Sigmoid colon (tissue), 7 donors: ENCODE measurements around the gene ABCC9. TPM values are rescaled to one million over a fixed set of nuclear protein-coding genes. Genes with fewer than 3 reads are reported as not detected.

ENCODE experiments used
- DNase-seq: peaks from one replicate; pipeline ENCODE4 v3.0.0-alpha.2; 2019
- H3K27ac ChIP-seq, 4 donors: fragments of 200-600 bp; sonication (generic); one replicate each; pipeline ENCODE4 v1.5.1; 2016 to 2019; ENCODE audit warnings: mild to moderate bottlenecking in 1 of 4
- H3K27me3 ChIP-seq, 3 donors: fragments of 200-600 bp; sonication (generic); one replicate each; pipeline ENCODE4 v1.5.1; 2019; ENCODE audit warnings: mild to moderate bottlenecking in 1 of 3
- H3K36me3 ChIP-seq, 4 donors: fragments of 200-600 bp; sonication (generic); one replicate each; pipeline ENCODE4 v1.5.1; 2016 to 2019
- H3K4me1 ChIP-seq, 4 donors: fragments of 200-600 bp; sonication (generic); one replicate each; pipeline ENCODE4 v1.5.1; 2017 to 2019
- H3K4me3 ChIP-seq, 4 donors: fragments of 200-600 bp; sonication (generic); one replicate each; pipeline ENCODE4 v1.5.1; 2017 to 2019; ENCODE audit warnings: mild to moderate bottlenecking in 2 of 4, moderate library complexity in 1 of 4
- H3K9me3 ChIP-seq, 4 donors: fragments of 200-600 bp in 3 of 4; sonication (generic) in 3 of 4; one replicate each; pipeline versions ENCODE4 v1.5.1 to v1.6.1; 2013 to 2019
- EP300 ChIP-seq, 4 donors: sonication (generic); formaldehyde crosslinking; IDR thresholded peaks; one replicate each; pipeline ENCODE4 v1.6.1; 2017; ENCODE audit warnings: antibody characterized with exemption in 4 of 4
- POLR2A ChIP-seq, 2 donors: fragments of 450-650 bp; IDR thresholded peaks; one replicate each; pipeline ENCODE4 v1.6.1; 2016; ENCODE audit warnings: antibody characterized with exemption in 2 of 2, mild to moderate bottlenecking in 2 of 2, moderate library complexity in 2 of 2
- POLR2AphosphoS5 ChIP-seq, 4 donors: sonication (generic); formaldehyde crosslinking; IDR thresholded peaks; one replicate each; pipeline ENCODE4 v1.6.1; 2017; ENCODE audit warnings: antibody characterized with exemption in 4 of 4
- whole genome bisulfite sequencing, 2 donors: extraction: QIAGEN DNeasy Blood & Tissue Kit; methylation state at CpG; one replicate each; pipeline ENCODE4 v1.1.7; 2013; 5-methylcytosine and 5-hydroxymethylcytosine counted together
- intact Hi-C: fragments of 100-400 bp; cut with DNase I; formaldehyde crosslinking; loops from one replicate; pipeline ENCODE4 v1.15.1; 2023
- polyA plus RNA-seq, 3 donors: library from polyadenylated mRNA; stranded (reverse); fragments of 200-250 nt; gene quantifications; one replicate each; pipeline ENCODE4 v1.2.3, GENCODE V29; 2013
- total RNA-seq, 4 donors: library from RNA; depleted of rRNA; stranded (reverse); fragments of >200 nt; gene quantifications; one replicate each; pipeline ENCODE4 v1.1.0, GENCODE V29; 2016
- TF ChIP-seq, protein P1 (sequence below), 4 experiments: fragments of 450-650 bp in 3 of 4; fragments of 200-600 bp in 1 of 4; IDR thresholded peaks; one replicate each; pipeline ENCODE4 v1.5.1; 2016 to 2019; ENCODE audit warnings: antibody characterized with exemption in 4 of 4, mild to moderate bottlenecking in 3 of 4, moderate library complexity in 2 of 4
- donor health status: healthy with polysubstance abuse.
- donor health status: Bipolar disorder and iron deficiency.
- donor health status: healthy.

The ABCC9 gene
- total and polyA plus RNA-seq, 7 donors = 0.23 to 39.2 (median 28.2) TPM

DNA sequence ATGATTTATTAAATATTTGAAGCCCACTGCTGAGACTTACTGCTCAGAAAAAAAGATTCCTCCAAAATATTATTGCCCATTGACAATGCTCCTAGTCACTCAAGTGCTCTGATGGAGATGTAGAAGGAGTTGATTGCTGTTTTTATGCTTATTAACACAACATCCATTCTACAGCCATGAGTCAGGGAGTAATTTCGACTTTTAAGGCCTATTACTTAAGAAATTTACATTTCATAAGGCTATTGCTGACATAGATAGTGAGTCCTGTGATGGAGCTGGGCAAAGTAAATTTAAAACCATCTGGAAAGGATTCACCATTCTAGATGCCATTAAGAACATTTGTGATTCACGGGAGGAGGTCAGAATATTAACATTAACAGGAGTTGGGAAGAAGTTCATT is 171.9 kb downstream of the ABCC9 start:
- Histone ChIP-seq H3K27ac (no peak overlapping the region), H3K36me3 (peaks cover 0 to 27% (median 0%) of the 10 kb centered on the region in 4 donors), H3K4me1 (peaks cover 0 to 25% (median 18%) of the 10 kb centered on the region in 4 donors), H3K9me3 (no peaks in the 10 kb centered on the region), H3K4me3 (no peak overlapping the region), H3K27me3 (no peaks in the 10 kb centered on the region)
- WGBS, 2 donors = 73 to 90% methylated on average over 2 of the region's 2 CpGs
- no peak for TF ChIP-seq POLR2A (IDR thresholded peaks at IDR 0.05)
- TF ChIP-seq EP300 (IDR thresholded peaks at IDR 0.05) = no peak
- TF ChIP-seq, protein P1, sequence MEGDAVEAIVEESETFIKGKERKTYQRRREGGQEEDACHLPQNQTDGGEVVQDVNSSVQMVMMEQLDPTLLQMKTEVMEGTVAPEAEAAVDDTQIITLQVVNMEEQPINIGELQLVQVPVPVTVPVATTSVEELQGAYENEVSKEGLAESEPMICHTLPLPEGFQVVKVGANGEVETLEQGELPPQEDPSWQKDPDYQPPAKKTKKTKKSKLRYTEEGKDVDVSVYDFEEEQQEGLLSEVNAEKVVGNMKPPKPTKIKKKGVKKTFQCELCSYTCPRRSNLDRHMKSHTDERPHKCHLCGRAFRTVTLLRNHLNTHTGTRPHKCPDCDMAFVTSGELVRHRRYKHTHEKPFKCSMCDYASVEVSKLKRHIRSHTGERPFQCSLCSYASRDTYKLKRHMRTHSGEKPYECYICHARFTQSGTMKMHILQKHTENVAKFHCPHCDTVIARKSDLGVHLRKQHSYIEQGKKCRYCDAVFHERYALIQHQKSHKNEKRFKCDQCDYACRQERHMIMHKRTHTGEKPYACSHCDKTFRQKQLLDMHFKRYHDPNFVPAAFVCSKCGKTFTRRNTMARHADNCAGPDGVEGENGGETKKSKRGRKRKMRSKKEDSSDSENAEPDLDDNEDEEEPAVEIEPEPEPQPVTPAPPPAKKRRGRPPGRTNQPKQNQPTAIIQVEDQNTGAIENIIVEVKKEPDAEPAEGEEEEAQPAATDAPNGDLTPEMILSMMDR (IDR thresholded peaks at IDR 0.05) = no peak
- no peak for TF ChIP-seq POLR2AphosphoS5 (IDR thresholded peaks at IDR 0.05)
- no peak for DNase-seq
- intact Hi-C loops = no loop called here

DNA sequence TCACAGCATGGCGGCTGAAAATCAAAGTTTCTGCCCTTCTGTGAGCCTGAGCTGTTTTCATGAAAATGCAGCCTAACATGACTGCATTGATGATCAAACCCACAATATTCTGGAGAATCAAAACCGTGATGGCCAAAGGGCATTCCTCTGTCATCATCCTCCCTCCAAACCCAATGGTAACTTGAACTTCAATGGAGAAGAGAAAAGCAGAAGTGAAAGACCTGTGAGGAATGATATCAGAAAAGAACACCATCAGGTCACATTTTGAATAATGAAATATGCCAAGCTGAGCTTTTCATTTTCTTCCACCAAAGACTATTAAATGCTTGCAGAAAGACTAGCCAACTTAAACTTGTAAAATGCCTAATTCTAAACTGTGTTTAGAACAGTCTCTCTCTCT is 174.8 kb downstream of the ABCC9 start:
- H3K27me3 ChIP-seq = no peaks in the 10 kb centered on the region
- H3K4me1 ChIP-seq = peaks cover 0 to 8% (median under 1%) of the 10 kb centered on the region in 4 donors
- no peak for DNase-seq
- no peaks in the 10 kb centered on the region for H3K9me3 ChIP-seq
- intact Hi-C loops = no loop called here
- 93 to 95% methylated on average over 2 of the region's 2 CpGs for WGBS, 2 donors
- H3K4me3 ChIP-seq = no peak overlapping the region
- TF ChIP-seq POLR2AphosphoS5 (IDR thresholded peaks at IDR 0.05) = no peak
- TF ChIP-seq EP300 (IDR thresholded peaks at IDR 0.05) = no peak
- TF ChIP-seq, protein P1 (IDR thresholded peaks at IDR 0.05) = no peak
- TF ChIP-seq POLR2A (IDR thresholded peaks at IDR 0.05) = no peak
- H3K36me3 ChIP-seq = peaks cover 0 to 27% (median 0%) of the 10 kb centered on the region in 4 donors
- no peak overlapping the region for H3K27ac ChIP-seq

DNA sequence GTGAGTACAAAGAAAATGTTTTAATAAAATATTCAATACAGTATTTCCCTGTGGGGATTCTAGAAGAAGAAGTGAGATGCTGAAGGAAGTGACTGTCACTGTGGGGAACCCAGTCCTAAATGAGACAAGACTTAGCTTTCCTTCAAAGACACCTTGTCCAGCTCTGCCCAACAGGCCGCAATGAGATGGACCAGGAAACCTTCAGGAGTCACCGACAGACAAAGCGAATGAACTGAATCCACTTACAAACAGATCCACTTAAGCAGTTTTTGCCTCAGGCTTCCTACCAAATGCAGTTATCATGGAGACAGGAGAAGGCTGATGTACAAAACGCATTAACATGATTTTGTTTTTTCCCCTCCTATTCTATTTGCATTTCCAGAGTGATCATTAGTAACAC is 176.3 kb downstream of the ABCC9 start:
- H3K27ac ChIP-seq = no peak overlapping the region
- no peaks in the 10 kb centered on the region for H3K9me3 ChIP-seq
- peaks cover 0 to 27% (median 0%) of the 10 kb centered on the region in 4 donors for H3K36me3 ChIP-seq
- no peak for TF ChIP-seq EP300 (IDR thresholded peaks at IDR 0.05)
- no peak for DNase-seq
- H3K4me1 ChIP-seq = no peaks in the 10 kb centered on the region
- 96 to 97% methylated on average over 4 of the region's 4 CpGs for WGBS, 2 donors
- intact Hi-C loops = no loop called here
- H3K4me3 ChIP-seq = no peak overlapping the region
- H3K27me3 ChIP-seq = no peaks in the 10 kb centered on the region

DNA sequence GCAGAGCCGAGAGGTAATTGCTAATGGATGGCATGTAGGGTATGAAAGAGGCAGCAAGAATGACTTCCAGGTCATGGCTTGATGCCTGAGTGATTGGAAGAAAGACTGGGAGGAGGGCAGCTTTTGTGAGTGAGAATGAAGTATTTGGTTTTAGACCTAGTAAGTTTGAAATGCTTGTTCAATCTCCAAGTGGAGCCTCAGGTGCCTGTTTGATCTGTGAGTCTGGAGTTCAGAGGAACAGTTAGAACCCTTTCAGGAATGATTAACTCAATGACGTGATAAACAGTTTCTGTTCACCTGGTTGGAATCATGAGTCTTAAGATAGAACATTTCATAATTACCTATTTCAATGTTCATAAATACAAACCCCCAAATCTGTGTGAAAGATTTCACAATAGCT is 177.2 kb downstream of the ABCC9 start:
- H3K27ac ChIP-seq = no peak overlapping the region
- H3K27me3 ChIP-seq = no peaks in the 10 kb centered on the region
- no peaks in the 10 kb centered on the region for H3K4me1 ChIP-seq
- H3K9me3 ChIP-seq = no peaks in the 10 kb centered on the region
- no peak overlapping the region for H3K4me3 ChIP-seq
- TF ChIP-seq EP300 (IDR thresholded peaks at IDR 0.05) (no peak), POLR2A (IDR thresholded peaks at IDR 0.05) (no peak), POLR2AphosphoS5 (IDR thresholded peaks at IDR 0.05) (no peak)
- TF ChIP-seq, protein P1 (IDR thresholded peaks at IDR 0.05) = no peak
- no peak for DNase-seq
- intact Hi-C loops = no loop called here
- WGBS, 2 donors = 21 to 64% methylated on average over 2 of the region's 2 CpGs
- peaks cover 0 to 27% (median 0%) of the 10 kb centered on the region in 4 donors for H3K36me3 ChIP-seq

DNA sequence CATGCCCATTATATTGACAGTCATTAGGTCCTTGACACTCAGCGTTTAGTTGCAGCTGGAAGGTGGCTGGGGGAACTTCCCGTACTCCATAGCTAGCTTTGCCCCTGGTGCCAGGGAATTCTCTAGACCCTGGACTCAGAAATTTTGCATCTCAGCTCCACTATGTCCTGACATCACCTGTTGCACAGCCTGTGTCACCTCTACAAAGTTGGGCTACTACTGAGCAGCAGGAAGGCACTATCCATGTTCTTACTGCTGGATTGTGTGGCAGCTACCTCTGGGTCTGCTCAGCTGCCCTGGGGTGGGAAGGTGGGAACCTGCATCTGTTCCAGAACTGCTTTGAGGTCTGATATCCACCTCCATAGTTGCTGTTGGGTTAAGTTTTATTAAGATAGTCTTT is 177.7 kb downstream of the ABCC9 start:
- intact Hi-C loops = no loop called here

More for the DNA sequence above, 177.7 kb downstream of the ABCC9 start:
- Histone ChIP-seq H3K27me3 (no peaks in the 10 kb centered on the region), H3K4me3 (no peak overlapping the region), H3K27ac (no peak overlapping the region), H3K36me3 (peaks cover 0 to 27% (median 0%) of the 10 kb centered on the region in 4 donors), H3K4me1 (no peaks in the 10 kb centered on the region), H3K9me3 (no peaks in the 10 kb centered on the region)
- no peak for TF ChIP-seq EP300 (IDR thresholded peaks at IDR 0.05)
- no peak for TF ChIP-seq POLR2AphosphoS5 (IDR thresholded peaks at IDR 0.05)
- TF ChIP-seq, protein P1 (IDR thresholded peaks at IDR 0.05) = no peak
- no peak for TF ChIP-seq POLR2A (IDR thresholded peaks at IDR 0.05)
- 72 to 84% methylated on average over 2 of the region's 2 CpGs for WGBS, 2 donors
- DNase-seq = no peak
